ENCODE measurements around the gene PSG2.
"Not testable (repeated sequence)": the region's sequence is repeated elsewhere in the genome, so short reads cannot be mapped to it uniquely, and the experiment has no call there.

The PSG2 gene

DNA sequence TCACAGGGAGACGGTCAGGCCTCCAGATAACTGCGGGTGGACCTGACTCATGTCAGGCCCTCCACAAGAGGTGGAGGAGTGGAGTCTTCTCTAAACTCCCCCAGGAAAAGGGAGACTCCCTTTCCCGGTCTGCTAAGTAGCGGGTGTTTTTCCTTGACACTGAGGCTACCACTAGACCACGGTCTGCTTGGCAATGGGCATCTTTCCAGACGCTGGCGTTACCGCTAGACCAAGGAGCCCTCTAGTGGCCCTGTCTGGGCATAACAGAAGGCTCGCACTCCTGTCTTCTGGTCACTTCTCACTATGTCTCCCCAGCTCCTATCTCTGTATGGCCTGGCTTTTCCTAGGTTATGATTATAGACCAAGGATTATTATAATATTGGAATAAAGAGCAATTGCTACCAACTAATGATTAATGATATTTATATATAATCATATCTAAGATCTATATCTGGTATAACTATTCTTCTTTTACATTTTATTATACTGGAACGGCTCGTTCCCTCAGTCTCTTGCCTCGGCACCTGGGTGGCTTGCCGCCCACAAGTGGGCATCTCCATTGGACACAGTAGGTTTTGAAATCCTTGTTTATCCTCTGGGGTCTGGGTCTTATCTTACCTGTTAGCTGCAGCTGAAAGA, 5.3 kb upstream of the PSG2 start:
- H3K4me2 ChIP-seq (ENCODE audit: low read length); H3K4me1 ChIP-seq (ENCODE audit: insufficient read depth, low read length, severe bottlenecking); H3K9me3 ChIP-seq (ENCODE audit: low read length); H3K36me3 ChIP-seq (ENCODE audit: insufficient read depth, low read length); H4K20me1 ChIP-seq (ENCODE audit: insufficient read depth, low read length); H3K4me3 ChIP-seq (ENCODE audit: low read depth, low read length, poor library complexity, severe bottlenecking); H3K27me3 ChIP-seq (ENCODE audit: insufficient read depth, low read length); H3K9ac ChIP-seq (ENCODE audit: low read length); H3F3A ChIP-seq (ENCODE audit: insufficient read depth, low read length); H2AFZ ChIP-seq (ENCODE audit: low read length); H3K79me2 ChIP-seq (ENCODE audit: insufficient read depth, low read length); H3K27ac ChIP-seq (ENCODE audit: low read depth, low read length, poor library complexity, severe bottlenecking); H3K9me2 ChIP-seq (ENCODE audit: low read depth, low read length): not testable (repeated sequence)
- TF ChIP-seq, protein P1, sequence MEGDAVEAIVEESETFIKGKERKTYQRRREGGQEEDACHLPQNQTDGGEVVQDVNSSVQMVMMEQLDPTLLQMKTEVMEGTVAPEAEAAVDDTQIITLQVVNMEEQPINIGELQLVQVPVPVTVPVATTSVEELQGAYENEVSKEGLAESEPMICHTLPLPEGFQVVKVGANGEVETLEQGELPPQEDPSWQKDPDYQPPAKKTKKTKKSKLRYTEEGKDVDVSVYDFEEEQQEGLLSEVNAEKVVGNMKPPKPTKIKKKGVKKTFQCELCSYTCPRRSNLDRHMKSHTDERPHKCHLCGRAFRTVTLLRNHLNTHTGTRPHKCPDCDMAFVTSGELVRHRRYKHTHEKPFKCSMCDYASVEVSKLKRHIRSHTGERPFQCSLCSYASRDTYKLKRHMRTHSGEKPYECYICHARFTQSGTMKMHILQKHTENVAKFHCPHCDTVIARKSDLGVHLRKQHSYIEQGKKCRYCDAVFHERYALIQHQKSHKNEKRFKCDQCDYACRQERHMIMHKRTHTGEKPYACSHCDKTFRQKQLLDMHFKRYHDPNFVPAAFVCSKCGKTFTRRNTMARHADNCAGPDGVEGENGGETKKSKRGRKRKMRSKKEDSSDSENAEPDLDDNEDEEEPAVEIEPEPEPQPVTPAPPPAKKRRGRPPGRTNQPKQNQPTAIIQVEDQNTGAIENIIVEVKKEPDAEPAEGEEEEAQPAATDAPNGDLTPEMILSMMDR (IDR thresholded peaks at IDR 0.05; ENCODE audit: low read length): peak; percentile 50

DNA sequence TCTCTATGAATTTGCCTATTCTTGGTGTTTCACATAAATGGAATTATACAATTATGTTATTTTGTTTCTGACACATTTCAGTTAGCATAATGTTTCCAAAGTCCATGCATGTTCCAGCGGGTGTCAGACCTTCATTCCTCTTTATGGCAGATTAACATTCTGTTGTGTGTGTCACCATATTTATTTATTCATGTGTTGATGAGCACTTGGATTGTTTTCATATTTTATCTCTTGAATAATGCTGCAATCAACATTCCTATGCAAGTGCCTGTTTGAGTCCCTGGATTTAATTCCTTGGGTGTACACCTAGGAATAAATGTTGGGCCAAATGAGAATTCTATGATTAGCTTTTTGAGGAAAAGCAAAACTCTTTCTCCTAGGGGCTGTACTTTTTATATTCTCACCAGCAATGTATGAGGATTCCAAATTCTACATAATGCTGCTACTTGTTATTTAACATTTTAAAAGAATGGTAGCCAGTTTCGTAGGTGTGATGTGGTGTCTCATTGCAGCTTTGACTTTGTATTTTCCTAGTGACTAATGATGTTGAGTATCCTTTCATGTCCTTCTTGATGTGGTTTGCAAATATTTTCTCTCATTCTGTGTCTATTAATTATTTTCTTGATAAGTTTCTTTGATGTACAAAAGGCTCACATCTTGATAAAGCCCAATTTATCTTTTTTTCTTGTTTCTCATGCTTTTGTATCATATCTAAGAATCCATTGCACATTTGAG, 3.5 kb upstream of the PSG2 start:
- H3F3A ChIP-seq (ENCODE audit: insufficient read depth, low read length); H3K9me2 ChIP-seq (ENCODE audit: low read depth, low read length): not testable (repeated sequence)

DNA sequence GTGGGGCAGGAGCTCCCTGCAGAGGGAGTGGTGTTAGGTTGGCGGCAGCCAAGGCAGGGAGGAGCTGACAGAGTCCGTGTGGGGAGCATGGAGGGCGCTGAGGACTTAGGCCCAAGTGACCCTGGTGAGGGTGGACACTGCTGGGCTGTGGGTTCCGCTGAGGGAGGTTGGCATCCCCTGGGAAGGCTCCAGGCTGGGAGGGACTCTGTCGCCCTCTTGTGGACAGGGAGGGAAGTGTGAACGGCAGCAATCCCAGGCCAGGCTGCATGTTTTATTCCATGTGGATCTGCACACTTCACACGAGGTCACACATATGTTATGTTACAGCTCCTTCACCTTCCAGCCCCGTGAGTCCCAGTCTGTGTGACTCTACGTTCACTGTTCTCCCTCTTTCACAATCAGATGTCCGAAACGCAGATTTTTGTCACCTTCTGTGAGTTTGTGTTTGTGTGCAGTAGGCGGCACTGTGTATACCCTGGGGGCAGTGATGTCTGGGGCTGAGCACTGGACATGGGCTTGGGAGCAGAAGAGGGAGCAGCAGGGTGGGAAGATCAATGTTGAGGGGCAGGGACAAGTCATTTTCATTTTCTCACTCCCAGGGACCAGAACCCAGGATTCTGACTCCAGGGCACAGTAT, 1.8 kb upstream of the PSG2 start:
- not testable (repeated sequence) for H3F3A ChIP-seq (ENCODE audit: insufficient read depth, low read length); H3K36me3 ChIP-seq (ENCODE audit: insufficient read depth, low read length); H4K20me1 ChIP-seq (ENCODE audit: insufficient read depth, low read length); H3K27ac ChIP-seq (ENCODE audit: low read depth, low read length, poor library complexity, severe bottlenecking); H3K27me3 ChIP-seq (ENCODE audit: insufficient read depth, low read length); H3K9me2 ChIP-seq (ENCODE audit: low read depth, low read length); H3K4me2 ChIP-seq (ENCODE audit: low read length); H2AFZ ChIP-seq (ENCODE audit: low read length); H3K4me3 ChIP-seq (ENCODE audit: low read depth, low read length, poor library complexity, severe bottlenecking); H3K9me3 ChIP-seq (ENCODE audit: low read length); H3K4me1 ChIP-seq (ENCODE audit: insufficient read depth, low read length, severe bottlenecking); H3K79me2 ChIP-seq (ENCODE audit: insufficient read depth, low read length); H3K9ac ChIP-seq (ENCODE audit: low read length)
- TF ChIP-seq, protein P1 (IDR thresholded peaks at IDR 0.05; ENCODE audit: low read length): peak; percentile 48; the same call in 1 of the 2 replicates

More for the DNA sequence above, 3.5 kb upstream of the PSG2 start:
- not testable (repeated sequence) for H4K20me1 ChIP-seq (ENCODE audit: insufficient read depth, low read length); H3K9me3 ChIP-seq (ENCODE audit: low read length); H2AFZ ChIP-seq (ENCODE audit: low read length); H3K4me2 ChIP-seq (ENCODE audit: low read length); H3K36me3 ChIP-seq (ENCODE audit: insufficient read depth, low read length); H3K27ac ChIP-seq (ENCODE audit: low read depth, low read length, poor library complexity, severe bottlenecking); H3K27me3 ChIP-seq (ENCODE audit: insufficient read depth, low read length); H3K4me3 ChIP-seq (ENCODE audit: low read depth, low read length, poor library complexity, severe bottlenecking); H3K9ac ChIP-seq (ENCODE audit: low read length); H3K79me2 ChIP-seq (ENCODE audit: insufficient read depth, low read length); H3K4me1 ChIP-seq (ENCODE audit: insufficient read depth, low read length, severe bottlenecking)

DNA sequence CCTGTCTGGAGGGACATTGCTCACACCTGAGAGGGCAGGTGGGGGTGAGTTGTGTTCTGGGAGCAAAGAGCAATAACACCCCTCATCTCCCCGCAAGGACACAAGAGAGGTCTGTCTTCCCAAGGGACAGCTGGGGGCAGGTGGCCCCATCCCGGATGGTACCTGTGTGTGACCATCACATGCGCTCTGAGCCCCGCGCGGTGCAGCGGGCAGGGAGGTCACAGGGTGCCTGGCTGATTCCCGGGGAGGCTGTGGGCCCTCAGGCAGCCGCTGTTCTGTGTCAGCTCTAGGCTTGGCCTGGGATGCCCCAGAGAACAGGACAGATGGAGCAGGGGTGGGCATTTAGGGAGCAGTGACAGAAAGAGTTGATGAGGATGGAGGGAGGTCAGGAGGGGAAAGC, 1.2 kb upstream of the PSG2 start:
- not testable (repeated sequence) for H3K4me1 ChIP-seq (ENCODE audit: insufficient read depth, low read length, severe bottlenecking); H4K20me1 ChIP-seq (ENCODE audit: insufficient read depth, low read length); H3K9ac ChIP-seq (ENCODE audit: low read length); H3K79me2 ChIP-seq (ENCODE audit: insufficient read depth, low read length); H3K36me3 ChIP-seq (ENCODE audit: insufficient read depth, low read length); H3K27ac ChIP-seq (ENCODE audit: low read depth, low read length, poor library complexity, severe bottlenecking); H3K27me3 ChIP-seq (ENCODE audit: insufficient read depth, low read length); H3K4me3 ChIP-seq (ENCODE audit: low read depth, low read length, poor library complexity, severe bottlenecking); H3K4me2 ChIP-seq (ENCODE audit: low read length); H2AFZ ChIP-seq (ENCODE audit: low read length); H3K9me2 ChIP-seq (ENCODE audit: low read depth, low read length); H3K9me3 ChIP-seq (ENCODE audit: low read length); H3F3A ChIP-seq (ENCODE audit: insufficient read depth, low read length)
